ENCODE results near the gene CETP. TPM values are rescaled to one million over a fixed set of nuclear protein-coding genes. Genes with fewer than 3 reads are reported as not detected.
"Not testable (repeated sequence)": the region's sequence is repeated elsewhere in the genome, so short reads cannot be mapped to it uniquely, and the experiment has no call there.

Gene CETP
- total RNA-seq, 1 donor from 2014 or later = 0.16 TPM

DNA sequence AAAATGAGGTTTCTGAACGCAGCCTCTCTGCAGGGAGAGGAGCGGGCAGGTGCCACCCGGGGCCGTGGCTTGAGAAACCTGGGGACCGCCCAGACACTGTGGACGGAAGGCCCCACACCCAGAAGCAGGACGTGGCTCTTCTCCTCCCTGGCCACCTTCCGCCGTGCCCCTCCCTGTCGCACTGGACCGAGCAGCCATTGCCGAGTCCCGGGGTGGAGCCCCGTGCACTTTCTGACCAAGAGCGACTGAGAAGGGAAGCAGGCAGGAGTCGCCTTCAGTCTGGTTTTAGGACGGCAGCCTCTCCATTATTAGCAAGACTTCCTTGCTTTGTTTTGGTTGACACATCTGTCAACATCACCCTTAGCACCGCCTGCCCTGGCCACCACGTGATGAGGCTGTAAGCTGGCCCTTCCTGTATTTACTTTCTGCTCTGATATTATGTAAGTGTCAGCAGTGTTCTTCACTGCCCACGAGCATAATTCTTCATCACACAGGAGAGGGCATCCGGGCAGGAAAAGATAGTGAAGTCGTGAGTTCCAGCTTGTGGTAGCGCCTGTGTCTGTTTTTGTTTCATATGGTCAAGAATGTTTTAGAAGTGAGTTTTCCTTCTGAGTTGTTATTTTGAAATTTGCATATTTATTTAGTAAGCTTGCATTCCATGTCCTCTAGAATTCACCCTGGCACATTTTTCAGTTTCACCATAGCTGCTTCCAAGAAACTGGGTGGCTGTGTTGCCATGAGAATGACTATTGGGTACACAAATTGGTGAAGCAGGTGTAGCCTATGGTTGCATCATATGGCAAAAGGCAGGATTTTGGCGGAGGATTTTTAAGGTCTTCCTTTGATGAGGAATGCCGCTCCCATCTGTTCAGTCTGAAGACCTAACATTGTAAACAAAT is 28.8 kb upstream of the CETP start:
- peaks cover 67% of the 10 kb centered on the region for H3K4me1 ChIP-seq
- DNase-seq = peak; percentile 82
- H3K9me3 ChIP-seq (replicated peaks) = no peaks in the 10 kb centered on the region
- H3K4me3 ChIP-seq = peak overlapping the region; percentile 99
- peaks cover 42% of the 10 kb centered on the region for H3K36me3 ChIP-seq
- intact Hi-C loops (cut with micrococcal nuclease) = no loop called here
- H3K27me3 ChIP-seq (ENCODE audit: low read depth) = no peaks in the 10 kb centered on the region
- TF ChIP-seq, protein P1, sequence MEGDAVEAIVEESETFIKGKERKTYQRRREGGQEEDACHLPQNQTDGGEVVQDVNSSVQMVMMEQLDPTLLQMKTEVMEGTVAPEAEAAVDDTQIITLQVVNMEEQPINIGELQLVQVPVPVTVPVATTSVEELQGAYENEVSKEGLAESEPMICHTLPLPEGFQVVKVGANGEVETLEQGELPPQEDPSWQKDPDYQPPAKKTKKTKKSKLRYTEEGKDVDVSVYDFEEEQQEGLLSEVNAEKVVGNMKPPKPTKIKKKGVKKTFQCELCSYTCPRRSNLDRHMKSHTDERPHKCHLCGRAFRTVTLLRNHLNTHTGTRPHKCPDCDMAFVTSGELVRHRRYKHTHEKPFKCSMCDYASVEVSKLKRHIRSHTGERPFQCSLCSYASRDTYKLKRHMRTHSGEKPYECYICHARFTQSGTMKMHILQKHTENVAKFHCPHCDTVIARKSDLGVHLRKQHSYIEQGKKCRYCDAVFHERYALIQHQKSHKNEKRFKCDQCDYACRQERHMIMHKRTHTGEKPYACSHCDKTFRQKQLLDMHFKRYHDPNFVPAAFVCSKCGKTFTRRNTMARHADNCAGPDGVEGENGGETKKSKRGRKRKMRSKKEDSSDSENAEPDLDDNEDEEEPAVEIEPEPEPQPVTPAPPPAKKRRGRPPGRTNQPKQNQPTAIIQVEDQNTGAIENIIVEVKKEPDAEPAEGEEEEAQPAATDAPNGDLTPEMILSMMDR (IDR thresholded peaks at IDR 0.05; ENCODE audit: borderline replicate concordance) = peak; percentile 10
- peak overlapping the region; percentile 100 for H3K27ac ChIP-seq (replicated peaks)

DNA sequence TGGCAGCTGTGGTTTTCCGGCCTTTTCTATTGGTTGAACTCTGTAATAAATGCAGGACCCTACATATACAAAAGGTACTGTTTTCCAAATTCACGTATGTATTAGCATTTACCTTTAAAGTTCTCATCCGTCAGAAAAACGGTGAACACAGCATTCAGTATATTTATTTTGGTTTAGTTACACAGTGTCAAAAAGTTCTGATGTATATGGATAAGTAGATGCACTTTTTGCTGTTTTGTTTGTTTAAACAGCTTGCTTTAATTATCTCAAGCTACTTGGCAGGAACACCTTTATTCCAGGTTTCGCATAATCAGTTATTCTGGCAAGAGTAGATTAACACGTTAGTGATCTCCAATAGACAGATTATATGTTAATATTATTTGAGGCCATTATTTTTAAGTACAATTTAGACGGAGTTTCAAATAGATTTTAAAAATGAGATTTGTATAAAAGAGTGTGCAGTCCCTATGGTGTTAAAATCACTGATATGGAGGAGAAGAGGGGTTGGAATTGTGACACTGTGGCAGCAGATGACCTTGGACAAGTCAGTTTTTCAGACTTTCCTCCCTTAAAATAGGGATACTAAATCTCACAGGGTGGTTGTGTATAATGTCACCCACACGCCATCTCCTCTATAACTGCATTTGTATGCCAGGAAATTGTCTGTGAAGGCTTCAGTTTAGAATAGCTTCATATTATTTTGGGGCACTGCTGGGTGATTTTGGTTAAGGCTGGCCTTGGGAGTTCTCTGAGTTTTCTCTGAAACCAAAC is 27.7 kb upstream of the CETP start:
- Histone ChIP-seq H3K4me1 (peaks cover 77% of the 10 kb centered on the region), H3K27ac (replicated peaks) (peak overlapping the region; percentile 100), H3K4me3 (peak overlapping the region; percentile 99), H3K27me3 (ENCODE audit: low read depth) (no peaks in the 10 kb centered on the region), H3K36me3 (peaks cover 53% of the 10 kb centered on the region), H3K9me3 (replicated peaks) (no peaks in the 10 kb centered on the region)
- intact Hi-C loops (cut with micrococcal nuclease) = no loop called here
- TF ChIP-seq, protein P1 (IDR thresholded peaks at IDR 0.05; ENCODE audit: borderline replicate concordance) = no peak
- no peak for DNase-seq

DNA sequence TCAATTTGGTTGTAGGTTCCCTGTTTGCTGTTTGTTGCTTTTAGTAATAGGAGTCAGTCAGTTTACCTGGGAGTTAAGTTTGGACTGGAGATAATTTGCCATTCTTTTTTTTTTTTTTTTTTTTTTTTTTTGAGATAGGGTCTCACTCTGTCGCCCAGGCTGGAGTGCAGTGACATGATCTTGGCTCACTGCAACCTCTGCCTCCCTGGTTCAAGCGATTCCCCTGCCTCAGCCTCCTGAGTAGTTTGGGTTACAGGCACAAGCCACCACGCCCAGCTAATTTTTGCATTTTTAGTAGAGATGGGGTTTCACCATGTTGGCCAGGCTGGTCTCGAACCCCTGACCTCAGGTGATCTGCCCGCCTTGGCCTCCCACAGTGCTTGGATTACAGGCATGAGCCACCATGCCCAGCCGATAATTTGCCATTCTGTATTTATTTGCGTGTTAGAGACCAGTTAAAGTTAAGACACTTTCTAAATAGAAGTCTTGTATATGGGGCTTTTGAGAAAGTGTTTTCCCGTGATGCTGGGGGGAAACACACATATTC is 27.1 kb upstream of the CETP start:
- peaks cover 82% of the 10 kb centered on the region for H3K4me1 ChIP-seq
- peak overlapping the region; percentile 99 for H3K4me3 ChIP-seq
- H3K27ac ChIP-seq (replicated peaks) = peak overlapping the region; percentile 100
- peaks cover 59% of the 10 kb centered on the region for H3K36me3 ChIP-seq
- intact Hi-C loops (cut with micrococcal nuclease); H3K9me3 ChIP-seq (replicated peaks); DNase-seq; H3K27me3 ChIP-seq (ENCODE audit: low read depth): not testable (repeated sequence)

DNA sequence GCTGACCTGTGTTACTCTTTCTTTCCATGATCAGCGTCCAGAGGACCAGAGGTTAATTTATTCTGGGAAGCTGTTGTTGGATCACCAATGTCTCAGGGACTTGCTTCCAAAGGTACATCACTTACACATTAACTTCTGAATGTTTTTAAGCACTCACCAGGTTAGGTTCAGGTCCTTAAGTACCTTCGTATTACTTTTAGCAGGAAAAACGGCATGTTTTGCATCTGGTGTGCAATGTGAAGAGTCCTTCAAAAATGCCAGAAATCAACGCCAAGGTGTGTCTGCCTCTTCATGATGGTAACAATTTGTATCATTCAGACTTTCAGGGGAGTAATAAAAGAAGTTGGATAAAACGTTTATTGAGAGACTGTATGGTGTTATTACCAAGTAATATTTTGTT is 26.5 kb upstream of the CETP start:
- Histone ChIP-seq H3K4me3 (peak overlapping the region; percentile 99), H3K27ac (replicated peaks) (peak overlapping the region; percentile 100), H3K27me3 (ENCODE audit: low read depth) (no peaks in the 10 kb centered on the region), H3K9me3 (replicated peaks) (no peaks in the 10 kb centered on the region), H3K4me1 (peaks cover 85% of the 10 kb centered on the region), H3K36me3 (peaks cover 65% of the 10 kb centered on the region)
- intact Hi-C loops (cut with micrococcal nuclease) = no loop called here
- no peak for DNase-seq
- TF ChIP-seq, protein P1 (IDR thresholded peaks at IDR 0.05; ENCODE audit: borderline replicate concordance) = no peak

DNA sequence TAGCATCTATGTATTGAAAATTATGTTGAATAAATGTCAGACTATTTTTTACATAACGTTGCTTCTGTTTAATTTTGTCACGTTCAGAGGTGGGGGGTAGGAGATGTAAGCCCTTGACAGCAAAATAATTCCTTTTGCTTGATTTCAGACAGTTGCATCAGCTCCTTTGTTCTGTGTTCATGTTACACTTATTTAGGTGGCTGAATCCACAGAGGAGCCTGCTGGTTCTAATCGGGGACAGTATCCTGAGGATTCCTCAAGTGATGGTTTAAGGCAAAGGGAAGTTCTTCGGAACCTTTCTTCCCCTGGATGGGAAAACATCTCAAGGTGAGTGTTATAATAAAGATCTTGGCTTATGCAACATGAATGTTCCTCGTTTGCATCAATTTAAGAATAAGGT is 25.3 kb upstream of the CETP start:
- Histone ChIP-seq H3K36me3 (peaks cover 78% of the 10 kb centered on the region), H3K27me3 (ENCODE audit: low read depth) (no peaks in the 10 kb centered on the region), H3K4me3 (peak overlapping the region; percentile 99), H3K9me3 (replicated peaks) (no peaks in the 10 kb centered on the region), H3K27ac (replicated peaks) (peak overlapping the region; percentile 13), H3K4me1 (peaks cover 77% of the 10 kb centered on the region)
- intact Hi-C loops (cut with micrococcal nuclease) = no loop called here
- TF ChIP-seq, protein P1 (IDR thresholded peaks at IDR 0.05; ENCODE audit: borderline replicate concordance) = no peak
- DNase-seq = no peak
